Loucy (cell line): ENCODE measurements around the gene SLC2A4.

Experiments used
- CTCF ChIP-seq: fragments of 200-600 bp; sonication (generic); conservative IDR thresholded peaks from 2 replicates; pipeline ENCODE4 v1.5.1; 2014; ENCODE audit warnings: mild to moderate bottlenecking, antibody characterized with exemption, low read length
- EZH2phosphoT487 ChIP-seq: fragments of 200-600 bp; IDR thresholded peaks from 2 replicates; pipeline ENCODE4 v1.6.1; 2018; ENCODE audit warnings: antibody characterized with exemption, mild to moderate bottlenecking, moderate library complexity, borderline replicate concordance

GRCh38 chr17:7263801-7264078 lies 17.8 kb upstream of the SLC2A4 start:
- no peak for TF ChIP-seq CTCF
- no peak for TF ChIP-seq EZH2phosphoT487
